PFSK-1 (cell line): ENCODE results near the gene CTSO.

Source experiments
- FOXP2 ChIP-seq: optimal IDR thresholded peaks from 2 replicates; pipeline ENCODE3; 2011; ENCODE audit warnings: borderline replicate concordance, control low read depth, inconsistent platforms; ENCODE audit not compliant: insufficient read depth; ENCODE audit errors: extremely low read length, extremely low read depth
- POLR2AphosphoS5 ChIP-seq: IDR thresholded peaks from 2 replicates; pipeline ENCODE4 v1.6.1; 2012; ENCODE audit warnings: low read depth, mild to moderate bottlenecking, control low read depth, low read length, moderate library complexity
- SIN3A ChIP-seq: IDR thresholded peaks from 2 replicates; pipeline ENCODE4 v1.6.1; 2012; ENCODE audit warnings: mild to moderate bottlenecking, low read length, moderate library complexity, borderline replicate concordance; ENCODE audit not compliant: insufficient read depth
- TAF1 ChIP-seq: IDR thresholded peaks from 2 replicates; pipeline ENCODE4 v1.6.1; 2012; ENCODE audit warnings: low read length, control low read depth, borderline replicate concordance; ENCODE audit not compliant: insufficient read depth
- TF ChIP-seq, protein P1 (sequence below), 2 experiments: IDR thresholded peaks; 2 replicates each; pipeline versions ENCODE4 v1.6.1 to v1.8.0; 2011 to 2012; ENCODE audit warnings: low read depth in 2 of 2, low read length in 2 of 2, control low read depth in 1 of 2, inconsistent platforms in 1 of 2, mild to moderate bottlenecking in 1 of 2, moderate library complexity in 1 of 2; ENCODE audit not compliant: insufficient read depth in 1 of 2

Gene CTSO

DNA sequence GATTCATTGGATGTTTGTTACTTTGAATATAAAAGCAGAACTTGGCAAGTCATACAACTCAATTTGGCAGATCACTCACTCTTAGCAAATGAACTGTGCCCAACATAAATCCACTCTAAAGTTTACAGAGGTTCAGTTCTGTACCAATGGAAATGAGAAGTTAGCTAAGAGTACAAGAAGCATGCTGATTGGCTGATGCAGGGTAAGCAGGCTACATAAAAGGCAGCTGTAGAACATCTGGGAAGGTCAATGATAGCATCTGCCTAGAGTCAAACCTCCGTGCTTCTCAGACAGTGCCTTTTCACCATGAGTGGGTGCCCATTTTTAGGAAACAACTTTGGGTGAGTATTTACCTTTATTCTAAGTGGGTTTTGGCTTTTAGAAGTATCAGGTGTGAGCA, 50.2 kb downstream of the CTSO start, which contains the start of gene TDO2:
Gene TDO2, plus strand, starts transcription at position 244 of the 400 bp plus-strand sequence. Its CDS starts 63 bp downstream, at position 307.
- no peak for TF ChIP-seq SIN3A
- TF ChIP-seq FOXP2, result no peak
- TF ChIP-seq, protein P1, sequence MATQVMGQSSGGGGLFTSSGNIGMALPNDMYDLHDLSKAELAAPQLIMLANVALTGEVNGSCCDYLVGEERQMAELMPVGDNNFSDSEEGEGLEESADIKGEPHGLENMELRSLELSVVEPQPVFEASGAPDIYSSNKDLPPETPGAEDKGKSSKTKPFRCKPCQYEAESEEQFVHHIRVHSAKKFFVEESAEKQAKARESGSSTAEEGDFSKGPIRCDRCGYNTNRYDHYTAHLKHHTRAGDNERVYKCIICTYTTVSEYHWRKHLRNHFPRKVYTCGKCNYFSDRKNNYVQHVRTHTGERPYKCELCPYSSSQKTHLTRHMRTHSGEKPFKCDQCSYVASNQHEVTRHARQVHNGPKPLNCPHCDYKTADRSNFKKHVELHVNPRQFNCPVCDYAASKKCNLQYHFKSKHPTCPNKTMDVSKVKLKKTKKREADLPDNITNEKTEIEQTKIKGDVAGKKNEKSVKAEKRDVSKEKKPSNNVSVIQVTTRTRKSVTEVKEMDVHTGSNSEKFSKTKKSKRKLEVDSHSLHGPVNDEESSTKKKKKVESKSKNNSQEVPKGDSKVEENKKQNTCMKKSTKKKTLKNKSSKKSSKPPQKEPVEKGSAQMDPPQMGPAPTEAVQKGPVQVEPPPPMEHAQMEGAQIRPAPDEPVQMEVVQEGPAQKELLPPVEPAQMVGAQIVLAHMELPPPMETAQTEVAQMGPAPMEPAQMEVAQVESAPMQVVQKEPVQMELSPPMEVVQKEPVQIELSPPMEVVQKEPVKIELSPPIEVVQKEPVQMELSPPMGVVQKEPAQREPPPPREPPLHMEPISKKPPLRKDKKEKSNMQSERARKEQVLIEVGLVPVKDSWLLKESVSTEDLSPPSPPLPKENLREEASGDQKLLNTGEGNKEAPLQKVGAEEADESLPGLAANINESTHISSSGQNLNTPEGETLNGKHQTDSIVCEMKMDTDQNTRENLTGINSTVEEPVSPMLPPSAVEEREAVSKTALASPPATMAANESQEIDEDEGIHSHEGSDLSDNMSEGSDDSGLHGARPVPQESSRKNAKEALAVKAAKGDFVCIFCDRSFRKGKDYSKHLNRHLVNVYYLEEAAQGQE (IDR thresholded peaks at IDR 0.05; ENCODE audit: insufficient read depth in 1 of 2, low read depth in 2 of 2, low read length in 2 of 2), result no peak
- TF ChIP-seq TAF1, result no peak
- no peak for TF ChIP-seq POLR2AphosphoS5

DNA sequence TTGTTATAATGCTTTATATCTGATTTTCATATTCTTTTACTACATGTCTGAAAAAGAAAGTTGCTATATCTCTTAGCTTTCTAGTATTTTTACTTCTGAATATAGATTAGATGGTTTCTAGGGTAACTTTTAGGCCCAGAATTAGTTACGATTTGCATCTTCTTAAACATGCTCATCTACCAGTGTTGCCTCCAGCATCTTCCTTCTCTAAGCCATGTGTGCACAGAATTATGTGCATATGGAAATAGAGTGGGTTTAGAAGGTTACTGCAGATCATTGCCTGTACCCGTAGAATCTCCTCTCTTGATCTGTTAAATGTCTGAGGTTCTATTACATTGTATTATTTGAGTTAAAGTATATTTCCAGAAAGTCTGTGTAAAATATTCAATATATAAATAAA, 52.7 kb downstream of the CTSO start:
- TF ChIP-seq POLR2AphosphoS5 (no peak), FOXP2 (no peak), TAF1 (no peak), SIN3A (no peak)
- TF ChIP-seq, protein P1 (IDR thresholded peaks at IDR 0.05; ENCODE audit: insufficient read depth in 1 of 2, low read depth in 2 of 2, low read length in 2 of 2), result no peak

DNA sequence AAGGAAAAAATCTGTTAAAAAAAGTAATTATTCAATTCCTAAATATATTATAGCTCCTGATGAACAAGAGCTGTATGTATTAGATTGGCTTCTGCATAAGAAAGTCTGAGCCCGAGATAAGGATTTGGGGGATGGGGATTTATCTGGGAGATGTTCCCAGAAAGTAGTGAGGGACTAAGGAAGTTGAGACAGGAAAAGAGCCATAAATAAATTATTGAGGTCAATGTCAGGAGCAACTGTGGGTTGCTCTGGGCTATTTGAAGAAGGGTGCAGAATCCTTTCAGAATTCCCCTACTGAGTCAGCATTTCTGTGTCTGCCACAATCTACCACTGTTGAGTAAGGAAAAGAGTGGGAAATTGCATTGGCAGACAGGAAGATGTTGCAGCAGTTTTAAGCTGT, 53.3 kb downstream of the CTSO start:
- TF ChIP-seq FOXP2, result no peak
- TF ChIP-seq TAF1, result no peak
- TF ChIP-seq, protein P1 (IDR thresholded peaks at IDR 0.05; ENCODE audit: insufficient read depth in 1 of 2, low read depth in 2 of 2, low read length in 2 of 2), result no peak
- no peak for TF ChIP-seq SIN3A
- no peak for TF ChIP-seq POLR2AphosphoS5

DNA sequence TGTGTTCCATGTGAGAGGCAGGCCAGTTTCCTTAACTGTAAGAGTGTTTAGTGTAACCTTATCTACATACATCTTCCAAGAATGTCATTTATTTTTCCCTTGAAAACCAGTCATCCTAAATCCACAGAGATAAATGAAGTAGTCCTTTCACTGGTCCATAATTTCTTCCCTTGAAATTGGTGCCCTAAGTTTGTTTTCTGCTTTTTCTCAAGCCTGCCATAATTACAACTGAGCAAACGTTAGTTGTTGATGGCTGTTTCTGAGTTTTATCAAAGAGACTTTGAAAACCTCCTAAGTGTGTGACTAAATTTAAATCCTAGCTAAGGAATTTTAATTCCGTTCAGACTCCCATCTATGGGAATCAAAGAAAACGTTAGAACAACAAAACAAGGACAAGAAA, 53.8 kb downstream of the CTSO start:
- TF ChIP-seq SIN3A (no peak), FOXP2 (no peak), POLR2AphosphoS5 (no peak)

DNA sequence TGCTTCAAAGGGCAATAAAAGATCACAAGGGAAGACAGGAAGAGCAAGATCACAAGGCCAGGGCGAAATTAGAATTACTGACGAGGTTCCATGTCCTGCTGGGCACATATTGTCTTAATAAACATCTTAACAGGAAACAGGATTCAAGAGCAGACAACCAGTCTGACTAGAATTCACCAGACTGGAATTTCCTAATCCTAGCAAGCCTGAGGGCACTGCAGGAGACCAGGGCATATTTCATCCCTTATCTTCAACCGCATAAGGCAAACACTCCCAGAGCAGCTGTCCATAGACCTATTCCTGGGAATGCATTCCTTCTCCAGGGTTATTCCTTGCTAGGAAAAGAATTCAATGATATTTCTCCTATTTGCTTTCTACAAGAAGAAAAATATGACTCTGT, 62.6 kb downstream of the CTSO start:
- TF ChIP-seq, protein P1 (IDR thresholded peaks at IDR 0.05; ENCODE audit: insufficient read depth in 1 of 2, low read depth in 2 of 2, low read length in 2 of 2), result peak in 1 of 2 experiments; percentile 45; a peak in 1 of 4 replicates
- no peak for TF ChIP-seq FOXP2

DNA sequence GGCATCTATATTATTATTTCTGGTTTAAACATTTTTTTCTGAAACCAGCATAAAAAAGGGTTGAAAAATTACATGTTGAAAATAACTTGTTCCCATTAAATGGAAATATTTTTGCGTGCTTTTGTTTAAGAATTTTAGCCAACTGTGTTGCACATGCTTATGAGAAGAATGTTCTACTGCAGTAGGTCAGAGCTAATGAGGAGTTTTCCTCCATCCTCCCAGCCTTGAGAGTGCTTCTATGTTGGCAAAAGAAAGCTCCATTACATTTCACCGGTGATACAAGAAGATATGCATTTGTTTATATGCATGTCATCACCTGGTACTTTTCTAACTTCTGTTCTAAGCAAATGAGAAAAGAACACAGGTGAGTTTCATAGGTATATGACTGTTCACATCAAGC, 63.7 kb downstream of the CTSO start:
- no peak for TF ChIP-seq POLR2AphosphoS5
